ENCODE measurements around the gene AGBL4.

The AGBL4 gene

GRCh38 chr1:48996311-48996710 lies 1027.4 kb downstream of the AGBL4 start:
- TF ChIP-seq, protein P1, sequence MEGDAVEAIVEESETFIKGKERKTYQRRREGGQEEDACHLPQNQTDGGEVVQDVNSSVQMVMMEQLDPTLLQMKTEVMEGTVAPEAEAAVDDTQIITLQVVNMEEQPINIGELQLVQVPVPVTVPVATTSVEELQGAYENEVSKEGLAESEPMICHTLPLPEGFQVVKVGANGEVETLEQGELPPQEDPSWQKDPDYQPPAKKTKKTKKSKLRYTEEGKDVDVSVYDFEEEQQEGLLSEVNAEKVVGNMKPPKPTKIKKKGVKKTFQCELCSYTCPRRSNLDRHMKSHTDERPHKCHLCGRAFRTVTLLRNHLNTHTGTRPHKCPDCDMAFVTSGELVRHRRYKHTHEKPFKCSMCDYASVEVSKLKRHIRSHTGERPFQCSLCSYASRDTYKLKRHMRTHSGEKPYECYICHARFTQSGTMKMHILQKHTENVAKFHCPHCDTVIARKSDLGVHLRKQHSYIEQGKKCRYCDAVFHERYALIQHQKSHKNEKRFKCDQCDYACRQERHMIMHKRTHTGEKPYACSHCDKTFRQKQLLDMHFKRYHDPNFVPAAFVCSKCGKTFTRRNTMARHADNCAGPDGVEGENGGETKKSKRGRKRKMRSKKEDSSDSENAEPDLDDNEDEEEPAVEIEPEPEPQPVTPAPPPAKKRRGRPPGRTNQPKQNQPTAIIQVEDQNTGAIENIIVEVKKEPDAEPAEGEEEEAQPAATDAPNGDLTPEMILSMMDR (conservative IDR thresholded peaks at IDR 0.05; ENCODE audit: low read depth), result no peak
- no peak overlapping the region for H3K27ac ChIP-seq
- CTCF ChIA-PET, result interaction anchor here (0.7 kb wide), 1 partner anchor 10 kb away, joined by 5 read pairs; no protein-coding TSS in a partner anchor
- DNase-seq (ENCODE audit: low spot score), result no peak
- POLR2A ChIA-PET (ENCODE audit: low non-redundant PET), result no interaction called here

GRCh38 chr1:48988633-48989197 lies 1035.0 kb downstream of the AGBL4 start:
- ChIA-PET CTCF (interaction anchor here (0.6 kb wide), 1 partner anchor 463 kb away, joined by 3 read pairs; no protein-coding TSS in a partner anchor), POLR2A (ENCODE audit: low non-redundant PET) (no interaction called here)
- no peak overlapping the region for H3K27ac ChIP-seq
- TF ChIP-seq, protein P1 (conservative IDR thresholded peaks at IDR 0.05; ENCODE audit: low read depth), result no peak
- no peak for DNase-seq (ENCODE audit: low spot score)

GRCh38 chr1:48979940-48980339 lies 1043.8 kb downstream of the AGBL4 start:
- H3K27ac ChIP-seq, result no peak overlapping the region
- no peak for DNase-seq (ENCODE audit: low spot score)
- POLR2A ChIA-PET (ENCODE audit: low non-redundant PET), result no interaction called here
- CTCF ChIA-PET, result no interaction called here
- TF ChIP-seq, protein P1 (conservative IDR thresholded peaks at IDR 0.05; ENCODE audit: low read depth), result no peak

DNA sequence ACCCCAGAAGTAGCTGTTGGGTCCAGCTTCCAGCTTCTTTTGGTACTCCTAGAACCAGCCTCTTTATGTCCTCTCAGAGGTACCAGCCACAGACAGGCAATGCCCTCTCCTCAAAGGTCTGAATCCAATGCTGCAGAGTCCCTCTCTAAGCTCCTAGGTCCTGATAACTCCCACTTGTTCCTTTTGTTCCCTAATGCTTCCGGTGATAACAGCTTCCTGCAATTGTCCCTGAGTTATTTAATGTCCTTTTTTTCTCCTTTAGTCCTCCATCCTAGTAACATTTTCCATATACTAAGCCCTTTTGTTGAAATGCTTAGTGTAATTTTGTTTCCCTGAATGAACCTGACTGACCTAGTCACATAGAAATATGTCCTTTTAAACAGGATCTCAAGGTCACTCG lies 1045.3 kb downstream of the AGBL4 start:
- CTCF ChIA-PET, result no interaction called here
- TF ChIP-seq, protein P1 (conservative IDR thresholded peaks at IDR 0.05; ENCODE audit: low read depth), result no peak
- no peak overlapping the region for H3K27ac ChIP-seq
- no peak for DNase-seq (ENCODE audit: low spot score)
- POLR2A ChIA-PET (ENCODE audit: low non-redundant PET), result no interaction called here

- TF ChIP-seq, protein P1 (conservative IDR thresholded peaks at IDR 0.05; ENCODE audit: low read depth), result no peak
- ChIA-PET POLR2A (ENCODE audit: low non-redundant PET) (no interaction called here), CTCF (interaction anchor here (0.6 kb wide), 1 partner anchor 727 kb away, joined by 3 read pairs; no protein-coding TSS in a partner anchor)
- DNase-seq (ENCODE audit: low spot score), result no peak
- no peak overlapping the region for H3K27ac ChIP-seq
These were observed 1046.5 kb downstream of the AGBL4 start for GRCh38 chr1:48977273-48977672.

GRCh38 chr1:48969971-48970370 lies 1053.8 kb downstream of the AGBL4 start:
- TF ChIP-seq, protein P1 (conservative IDR thresholded peaks at IDR 0.05; ENCODE audit: low read depth), result no peak
- CTCF ChIA-PET, result no interaction called here

More at GRCh38 chr1:48969971-48970370, 1053.8 kb downstream of the AGBL4 start:
- POLR2A ChIA-PET (ENCODE audit: low non-redundant PET), result no interaction called here
- no peak overlapping the region for H3K27ac ChIP-seq
- DNase-seq (ENCODE audit: low spot score), result no peak

Data from RWPE1 (cell line).